Hepatocyte (in vitro differentiated cells): ENCODE measurements around the gene PLEKHF1.

Source experiments
- EZH2 ChIP-seq: fragments of 200-600 bp; sonication (generic); IDR thresholded peaks from 2 replicates; pipeline ENCODE4 v1.6.1; 2016; ENCODE audit warnings: antibody characterized with exemption, mild to moderate bottlenecking, borderline replicate concordance
- TF ChIP-seq, protein P1 (sequence below): fragments of 200-600 bp; sonication (generic); IDR thresholded peaks from 2 replicates; pipeline ENCODE4 v1.5.1; 2016; ENCODE audit warnings: antibody characterized with exemption, mild to moderate bottlenecking; ENCODE audit not compliant: poor library complexity

DNA sequence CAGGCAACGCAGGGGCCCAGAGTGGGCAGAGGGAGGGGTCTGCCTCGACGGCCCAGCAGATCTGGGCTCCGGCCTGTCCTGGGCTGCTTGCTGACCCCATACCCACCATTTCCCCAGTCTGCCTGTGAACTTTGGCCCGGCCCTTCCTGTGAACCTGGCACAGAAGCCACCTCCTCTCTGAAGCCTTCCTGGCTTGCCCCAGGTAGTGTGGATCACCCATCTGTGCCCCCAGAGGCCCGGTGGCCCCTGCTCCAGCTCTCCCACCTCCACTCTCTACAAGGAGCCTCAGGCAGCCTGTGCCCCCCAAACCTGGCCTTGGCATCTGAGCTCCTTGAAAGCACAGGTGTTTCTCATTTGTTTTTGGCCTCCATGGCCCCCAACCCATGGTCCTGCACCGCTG, 15.7 kb downstream of the PLEKHF1 start:
- TF ChIP-seq, protein P1, sequence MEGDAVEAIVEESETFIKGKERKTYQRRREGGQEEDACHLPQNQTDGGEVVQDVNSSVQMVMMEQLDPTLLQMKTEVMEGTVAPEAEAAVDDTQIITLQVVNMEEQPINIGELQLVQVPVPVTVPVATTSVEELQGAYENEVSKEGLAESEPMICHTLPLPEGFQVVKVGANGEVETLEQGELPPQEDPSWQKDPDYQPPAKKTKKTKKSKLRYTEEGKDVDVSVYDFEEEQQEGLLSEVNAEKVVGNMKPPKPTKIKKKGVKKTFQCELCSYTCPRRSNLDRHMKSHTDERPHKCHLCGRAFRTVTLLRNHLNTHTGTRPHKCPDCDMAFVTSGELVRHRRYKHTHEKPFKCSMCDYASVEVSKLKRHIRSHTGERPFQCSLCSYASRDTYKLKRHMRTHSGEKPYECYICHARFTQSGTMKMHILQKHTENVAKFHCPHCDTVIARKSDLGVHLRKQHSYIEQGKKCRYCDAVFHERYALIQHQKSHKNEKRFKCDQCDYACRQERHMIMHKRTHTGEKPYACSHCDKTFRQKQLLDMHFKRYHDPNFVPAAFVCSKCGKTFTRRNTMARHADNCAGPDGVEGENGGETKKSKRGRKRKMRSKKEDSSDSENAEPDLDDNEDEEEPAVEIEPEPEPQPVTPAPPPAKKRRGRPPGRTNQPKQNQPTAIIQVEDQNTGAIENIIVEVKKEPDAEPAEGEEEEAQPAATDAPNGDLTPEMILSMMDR = no peak
- no peak for TF ChIP-seq EZH2
